ENCODE results near the gene PRODH2.

The PRODH2 gene

DNA sequence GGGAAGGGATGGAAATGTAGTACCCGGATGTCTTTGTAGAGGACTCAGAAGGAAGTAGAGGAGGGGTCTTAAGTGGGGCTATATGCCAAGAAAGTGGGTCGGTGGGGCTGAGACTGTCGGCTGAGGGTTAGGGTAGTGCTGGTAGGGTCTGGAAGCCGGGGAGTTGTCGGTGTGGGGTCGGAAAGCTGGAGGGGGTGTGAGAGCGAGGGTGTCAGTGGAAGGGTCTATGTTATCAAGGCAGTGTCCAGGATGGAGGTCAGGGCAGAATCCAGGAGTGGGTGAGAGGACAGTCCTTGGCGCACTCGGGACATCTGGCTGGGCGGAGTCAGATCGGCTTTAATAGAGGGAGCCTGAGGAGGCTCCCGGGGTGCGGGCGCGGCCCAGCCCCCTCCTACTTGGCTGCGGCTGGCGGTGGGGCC is 57.5 kb downstream of the PRODH2 start:
- TF ChIP-seq, protein P1, sequence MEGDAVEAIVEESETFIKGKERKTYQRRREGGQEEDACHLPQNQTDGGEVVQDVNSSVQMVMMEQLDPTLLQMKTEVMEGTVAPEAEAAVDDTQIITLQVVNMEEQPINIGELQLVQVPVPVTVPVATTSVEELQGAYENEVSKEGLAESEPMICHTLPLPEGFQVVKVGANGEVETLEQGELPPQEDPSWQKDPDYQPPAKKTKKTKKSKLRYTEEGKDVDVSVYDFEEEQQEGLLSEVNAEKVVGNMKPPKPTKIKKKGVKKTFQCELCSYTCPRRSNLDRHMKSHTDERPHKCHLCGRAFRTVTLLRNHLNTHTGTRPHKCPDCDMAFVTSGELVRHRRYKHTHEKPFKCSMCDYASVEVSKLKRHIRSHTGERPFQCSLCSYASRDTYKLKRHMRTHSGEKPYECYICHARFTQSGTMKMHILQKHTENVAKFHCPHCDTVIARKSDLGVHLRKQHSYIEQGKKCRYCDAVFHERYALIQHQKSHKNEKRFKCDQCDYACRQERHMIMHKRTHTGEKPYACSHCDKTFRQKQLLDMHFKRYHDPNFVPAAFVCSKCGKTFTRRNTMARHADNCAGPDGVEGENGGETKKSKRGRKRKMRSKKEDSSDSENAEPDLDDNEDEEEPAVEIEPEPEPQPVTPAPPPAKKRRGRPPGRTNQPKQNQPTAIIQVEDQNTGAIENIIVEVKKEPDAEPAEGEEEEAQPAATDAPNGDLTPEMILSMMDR (IDR thresholded peaks at IDR 0.05; ENCODE audit: poor library complexity, severe bottlenecking) = no peak
- H3K4me3 ChIP-seq (ENCODE audit: severe bottlenecking) = no peak overlapping the region
- ATAC-seq (ENCODE audit: low read depth) (no peak), DNase-seq (ENCODE audit: low spot score) (peak; percentile 42)
- no peaks in the 10 kb centered on the region for H3K4me1 ChIP-seq (ENCODE audit: insufficient read depth, poor library complexity, severe bottlenecking)
- H3K27me3 ChIP-seq (ENCODE audit: insufficient read depth, poor library complexity, severe bottlenecking) = no peaks in the 10 kb centered on the region
- no peak overlapping the region for H3K27ac ChIP-seq (ENCODE audit: poor library complexity, severe bottlenecking)
- H3K36me3 ChIP-seq (ENCODE audit: low read depth) = peaks cover 13% of the 10 kb centered on the region
- H3K9me3 ChIP-seq (ENCODE audit: severe bottlenecking) = no peaks in the 10 kb centered on the region

DNA sequence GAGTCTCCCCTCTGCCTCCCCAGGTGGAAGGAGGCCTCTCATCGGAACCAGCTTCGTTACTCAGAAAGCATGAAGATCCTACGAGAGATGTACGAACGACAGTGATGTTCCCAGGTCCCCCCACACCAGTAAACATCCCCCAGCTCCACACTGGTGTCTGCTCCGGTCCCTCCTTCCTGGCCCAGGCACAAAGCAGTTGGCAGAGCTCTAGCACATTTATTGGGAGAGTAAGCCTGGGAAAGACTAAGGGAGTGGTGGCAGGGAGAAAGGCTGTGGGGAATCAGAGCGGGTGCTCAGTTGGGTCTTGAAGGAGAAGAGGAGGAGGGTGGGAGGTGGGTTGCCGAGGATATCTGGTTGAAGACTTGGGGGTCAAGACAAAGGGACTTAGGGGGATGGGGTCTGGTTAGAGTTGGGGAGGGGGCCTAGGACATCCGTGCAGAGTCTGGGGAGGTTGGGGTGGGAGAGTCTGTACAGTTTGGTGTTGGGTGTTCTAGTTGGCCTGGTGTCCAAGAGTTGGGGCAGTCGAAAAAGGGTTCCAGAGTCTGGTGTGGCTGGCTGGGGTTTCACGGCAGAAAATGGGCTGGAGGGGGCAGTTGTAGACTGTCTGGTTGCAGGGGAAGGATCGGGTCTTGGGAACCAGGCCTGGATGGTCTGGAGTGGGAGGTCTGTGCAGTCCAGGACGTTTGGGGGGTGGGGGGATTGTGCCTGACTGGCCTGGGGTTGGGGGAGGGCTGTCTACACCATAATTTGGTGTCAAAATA is 58.1 kb downstream of the PRODH2 start:
- H3K27ac ChIP-seq (ENCODE audit: poor library complexity, severe bottlenecking) = no peak overlapping the region
- H3K4me1 ChIP-seq (ENCODE audit: insufficient read depth, poor library complexity, severe bottlenecking) = no peaks in the 10 kb centered on the region
- H3K4me3 ChIP-seq (ENCODE audit: severe bottlenecking) = no peak overlapping the region
- no peaks in the 10 kb centered on the region for H3K9me3 ChIP-seq (ENCODE audit: severe bottlenecking)
- TF ChIP-seq, protein P1 (IDR thresholded peaks at IDR 0.05; ENCODE audit: poor library complexity, severe bottlenecking) = no peak
- H3K36me3 ChIP-seq (ENCODE audit: low read depth) = peaks cover 7% of the 10 kb centered on the region
- H3K27me3 ChIP-seq (ENCODE audit: insufficient read depth, poor library complexity, severe bottlenecking) = no peaks in the 10 kb centered on the region
- DNase-seq (ENCODE audit: low spot score) (no peak), ATAC-seq (ENCODE audit: low read depth) (no peak)

DNA sequence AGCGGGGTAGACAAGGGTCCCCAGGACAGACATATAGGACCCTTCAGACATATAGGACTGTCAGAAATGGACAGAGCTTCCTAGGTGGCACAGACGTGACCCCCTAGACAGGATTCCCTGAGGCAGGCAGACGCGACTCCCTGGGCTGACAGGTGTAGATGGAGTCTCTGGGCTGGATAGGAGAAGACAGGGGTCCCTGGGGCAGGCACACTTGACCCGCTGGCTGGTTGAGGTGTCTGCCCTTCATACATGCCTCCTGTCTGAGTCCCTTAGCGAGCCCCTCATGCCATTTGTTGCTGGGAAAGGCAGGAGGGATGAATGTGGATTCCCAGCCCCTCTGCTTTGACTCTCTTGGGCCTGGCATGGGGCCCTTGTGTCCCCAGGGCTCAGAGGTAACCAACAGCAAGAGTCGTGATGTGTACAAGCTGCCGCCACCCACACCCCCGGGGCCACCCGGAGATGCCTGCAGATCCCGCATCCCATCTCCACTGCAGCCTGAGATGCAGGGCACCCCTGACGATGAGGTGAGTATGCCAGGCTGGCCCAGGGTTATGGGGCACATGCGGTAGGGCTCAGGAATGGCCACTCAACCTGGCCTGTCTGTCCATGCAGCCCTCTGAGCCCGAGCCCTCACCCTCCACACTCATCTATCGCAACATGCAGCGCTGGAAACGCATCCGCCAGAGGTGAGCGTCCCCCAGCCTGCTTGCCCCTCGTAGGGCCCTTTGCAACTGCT is 58.8 kb downstream of the PRODH2 start:
- no peaks in the 10 kb centered on the region for H3K36me3 ChIP-seq (ENCODE audit: low read depth)
- no peaks in the 10 kb centered on the region for H3K9me3 ChIP-seq (ENCODE audit: severe bottlenecking)
- H3K27me3 ChIP-seq (ENCODE audit: insufficient read depth, poor library complexity, severe bottlenecking) = no peaks in the 10 kb centered on the region
- no peak overlapping the region for H3K27ac ChIP-seq (ENCODE audit: poor library complexity, severe bottlenecking)
- ATAC-seq (ENCODE audit: low read depth) (no peak), DNase-seq (ENCODE audit: low spot score) (peak; percentile 45)
- H3K4me3 ChIP-seq (ENCODE audit: severe bottlenecking) = no peak overlapping the region
- TF ChIP-seq, protein P1 (IDR thresholded peaks at IDR 0.05; ENCODE audit: poor library complexity, severe bottlenecking) = no peak
- no peaks in the 10 kb centered on the region for H3K4me1 ChIP-seq (ENCODE audit: insufficient read depth, poor library complexity, severe bottlenecking)

DNA sequence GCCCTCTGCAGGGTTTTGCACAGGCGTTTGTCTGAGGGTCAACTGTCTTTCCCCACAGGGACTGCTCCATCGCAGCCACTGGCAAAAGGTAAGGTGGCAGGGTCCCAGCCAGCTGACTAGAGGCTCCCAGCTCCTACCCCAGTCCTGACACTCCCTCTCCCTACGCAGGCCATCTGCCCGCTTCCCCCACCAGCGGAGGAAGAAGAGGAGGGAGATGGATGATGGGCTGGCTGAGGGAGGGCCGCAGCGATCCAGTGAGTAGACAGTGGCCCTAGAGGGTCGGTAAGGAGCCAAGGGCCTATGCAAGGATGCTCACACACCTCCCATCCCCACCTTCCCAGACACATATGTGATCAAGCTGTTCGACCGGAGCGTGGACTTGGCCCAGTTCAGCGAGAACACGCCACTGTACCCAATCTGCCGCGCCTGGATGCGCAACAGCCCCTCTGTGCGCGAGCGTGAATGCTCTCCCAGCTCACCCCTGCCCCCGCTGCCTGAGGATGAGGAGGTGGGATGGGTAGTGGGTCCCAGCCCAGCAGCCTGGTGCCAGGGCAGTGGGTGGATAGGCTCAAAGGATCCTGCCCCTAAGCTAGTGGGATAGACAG is 59.8 kb downstream of the PRODH2 start:
- H3K4me3 ChIP-seq (ENCODE audit: severe bottlenecking) = no peak overlapping the region
- no peak for ATAC-seq (ENCODE audit: low read depth)
- TF ChIP-seq, protein P1 (IDR thresholded peaks at IDR 0.05; ENCODE audit: poor library complexity, severe bottlenecking) = no peak

More for the DNA sequence above, 59.8 kb downstream of the PRODH2 start:
- peak; percentile 42 for DNase-seq (ENCODE audit: low spot score)
- no peaks in the 10 kb centered on the region for H3K27me3 ChIP-seq (ENCODE audit: insufficient read depth, poor library complexity, severe bottlenecking)
- no peaks in the 10 kb centered on the region for H3K4me1 ChIP-seq (ENCODE audit: insufficient read depth, poor library complexity, severe bottlenecking)
- H3K9me3 ChIP-seq (ENCODE audit: severe bottlenecking) = no peaks in the 10 kb centered on the region
- no peaks in the 10 kb centered on the region for H3K36me3 ChIP-seq (ENCODE audit: low read depth)
- no peak overlapping the region for H3K27ac ChIP-seq (ENCODE audit: poor library complexity, severe bottlenecking)
